HG03378 (cell line): Measurements from ENCODE around the gene FAM110D.
A peak's percentile ranks its signal among the peaks of the same experiment; 100 is the strongest.

ENCODE experiments used
- ATAC-seq: cut with Tn5 transposase; IDR thresholded peaks from one replicate; pipeline ENCODE4 v1.9.1; 2021; ENCODE audit warnings: mild to moderate bottlenecking, moderate library complexity; ENCODE audit not compliant: unreplicated experiment

Gene FAM110D

GRCh38 chr1:26158908-26159742 is at the start of gene FAM110D:
Gene FAM110D, plus strand, starts transcription at chr1:26159079. Its CDS starts 2,213 bp downstream, at chr1:26161292.
- no peak for ATAC-seq

GRCh38 chr1:26109229-26110164 is 49.4 kb upstream of the FAM110D start:
- no peak for ATAC-seq

- peak; percentile 25 for ATAC-seq
Observed at GRCh38 chr1:26110731-26111529, 47.9 kb upstream of the FAM110D start.

GRCh38 chr1:26111530-26112406 is 47.1 kb upstream of the FAM110D start, which contains the start of gene PDIK1L:
Gene PDIK1L, plus strand, starts transcription at chr1:26111824. Its CDS starts 2,485 bp downstream, at chr1:26114309.
- peak; percentile 59 for ATAC-seq

- ATAC-seq = peak; percentile 11
Observed at GRCh38 chr1:26112407-26112775, 46.5 kb upstream of the FAM110D start.

GRCh38 chr1:26114165-26114927 is 44.5 kb upstream of the FAM110D start:
- ATAC-seq = no peak

GRCh38 chr1:26119892-26120608 is 38.8 kb upstream of the FAM110D start:
- no peak for ATAC-seq

GRCh38 chr1:26121854-26122773 is 36.8 kb upstream of the FAM110D start:
- no peak for ATAC-seq

- no peak for ATAC-seq
Observed at GRCh38 chr1:26122988-26123973, 35.6 kb upstream of the FAM110D start.

GRCh38 chr1:26124418-26125331 is 34.2 kb upstream of the FAM110D start:
- no peak for ATAC-seq

GRCh38 chr1:26125382-26125781 is 33.5 kb upstream of the FAM110D start:
- ATAC-seq = no peak

GRCh38 chr1:26125946-26126320 is 32.9 kb upstream of the FAM110D start:
- ATAC-seq = no peak

GRCh38 chr1:26126321-26127084 is 32.4 kb upstream of the FAM110D start:
- peak; percentile 78 for ATAC-seq
